Heart left ventricle (tissue), 16 donors: ENCODE data around the gene EWSR1. TPM values are rescaled to one million over a fixed set of nuclear protein-coding genes. Genes with fewer than 3 reads are reported as not detected.

Experiments
- ATAC-seq, 4 donors: fragments of 200-7000 bp; cut with Tn5 transposase; one replicate each; pipeline ENCODE4 v1.9.1; 2020 to 2022; ENCODE audit warnings: moderate library complexity in 4 of 4, mild to moderate bottlenecking in 3 of 4, moderate number of reproducible peaks in 1 of 4
- DNase-seq, 5 donors: peaks; one replicate each; pipeline ENCODE4 v3.0.0-alpha.2; 2020
- H3K27ac ChIP-seq, 12 donors: fragments of 200-600 bp; sonication (generic) in 4 of 12; one replicate each; pipeline versions ENCODE4 v1.5.0 to v1.8.0; 2016 to 2022; ENCODE audit warnings: mild to moderate bottlenecking in 2 of 12
- H3K27me3 ChIP-seq, 9 donors: fragments of 200-600 bp; sonication (generic) in 2 of 9; one replicate each; pipeline versions ENCODE4 v1.5.1 to v1.8.0; 2016 to 2022; ENCODE audit warnings: mild to moderate bottlenecking in 3 of 9
- H3K36me3 ChIP-seq, 9 donors: fragments of 200-600 bp; sonication (generic) in 2 of 9; one replicate each; pipeline versions ENCODE4 v1.5.0 to v1.8.0; 2018 to 2022; ENCODE audit warnings: mild to moderate bottlenecking in 2 of 9
- H3K4me1 ChIP-seq, 12 donors: fragments of 200-600 bp; sonication (generic) in 4 of 12; one replicate each; pipeline versions ENCODE4 v1.5.0 to v1.8.0; 2016 to 2022; ENCODE audit warnings: mild to moderate bottlenecking in 3 of 12
- H3K4me3 ChIP-seq, 12 donors: fragments of 200-600 bp; sonication (generic) in 4 of 12; one replicate each; pipeline versions ENCODE4 v1.5.0 to v1.8.0; 2017 to 2022; ENCODE audit warnings: mild to moderate bottlenecking in 9 of 12, moderate library complexity in 4 of 12
- H3K9me3 ChIP-seq, 12 donors: fragments of 200-600 bp; sonication (generic) in 4 of 12; one replicate each; pipeline versions ENCODE4 v1.5.0 to v1.8.0; 2016 to 2022; ENCODE audit warnings: mild to moderate bottlenecking in 1 of 12
- POLR2A ChIP-seq, 2 donors: fragments of 450-650 bp; IDR thresholded peaks; one replicate each; pipeline ENCODE4 v1.6.1; 2017; ENCODE audit warnings: antibody characterized with exemption in 2 of 2, mild to moderate bottlenecking in 2 of 2, moderate library complexity in 2 of 2
- WGBS, 4 donors: extraction: QIAGEN DNeasy Blood & Tissue Kit in 2 of 4; methylation state at CpG; one replicate each; pipeline versions ENCODE4 v1.1.5 to v1.1.7; 2013 to 2018; 5-methylcytosine and 5-hydroxymethylcytosine counted together
- intact Hi-C, 10 donors: fragments of 100-400 bp; cut with DNase I; formaldehyde crosslinking; loops; one replicate each; pipeline versions ENCODE4 v1.11.1 to v1.14.2; 2022
- polyA plus RNA-seq, 2 donors: library from polyadenylated mRNA; stranded (reverse); fragments of 200-250 nt; gene quantifications; one replicate each; pipeline ENCODE4 v1.2.3, GENCODE V29; 2013
- total RNA-seq, 9 donors: library from RNA; depleted of rRNA in 2 of 9; stranded (reverse); fragments of >200 nt in 2 of 9; fragmentation: NEBNext Ultra II Directional in 3 of 9; extraction: Animal tissue kit (Norgen Biotek cat#: 25700) in 3 of 9; gene quantifications; one replicate each; pipeline versions ENCODE4 v1.1.0 to v1.2.4, GENCODE V29; 2016 to 2023
- TF ChIP-seq, protein P1 (sequence below), 12 donors: fragments of 200-600 bp; sonication (generic) in 4 of 12; IDR thresholded peaks; one replicate each; pipeline versions ENCODE4 v1.5.0 to v1.8.0; 2018 to 2022; ENCODE audit warnings: antibody characterized with exemption in 12 of 12, mild to moderate bottlenecking in 5 of 12
- donor health status: ischemic (EF 13 %, LVEDD 7.1; RV severe dilation, severe dysfunction).
- donor health status: healthy with polysubstance abuse.
- donor health status: DM: no; HTN: yes; CAD: no.
- donor health status: DM: no; HTN: no; CAD: no.
- donor health status: ischemic (EF 25% LVEDD 6.9; RV normal size, moderate dysfunction).
- donor health status: ischemic (EF 25% LVEDD 5.7; RV mildly dilated, moderate dysfunction).
- donor health status: healthy.
- donor health status: DM: yes; HTN: yes; CAD: no.
- donor health status: ischemic (EF 35%, LVEDD 5.7; RV mildly dilated, moderate dysfunction).
- donor health status: nonischemic (EF 11% LVEDD 7.7; RV severe dilation, severe dysfunction).
- donor health status: DM: yes; HTN: yes; CAD: no.
- donor health status: PGD.
- donor health status: ischemic (EF 29% LVEDD 5.4; RV normal size, mild dysfunction).
- donor health status: nonischemic (EF 23%, LVEDD 6.1; RV moderate dilation, normal function).

The EWSR1 gene
- total and polyA plus RNA-seq, 11 donors, result 94.3 to 202 (median 138) TPM

DNA sequence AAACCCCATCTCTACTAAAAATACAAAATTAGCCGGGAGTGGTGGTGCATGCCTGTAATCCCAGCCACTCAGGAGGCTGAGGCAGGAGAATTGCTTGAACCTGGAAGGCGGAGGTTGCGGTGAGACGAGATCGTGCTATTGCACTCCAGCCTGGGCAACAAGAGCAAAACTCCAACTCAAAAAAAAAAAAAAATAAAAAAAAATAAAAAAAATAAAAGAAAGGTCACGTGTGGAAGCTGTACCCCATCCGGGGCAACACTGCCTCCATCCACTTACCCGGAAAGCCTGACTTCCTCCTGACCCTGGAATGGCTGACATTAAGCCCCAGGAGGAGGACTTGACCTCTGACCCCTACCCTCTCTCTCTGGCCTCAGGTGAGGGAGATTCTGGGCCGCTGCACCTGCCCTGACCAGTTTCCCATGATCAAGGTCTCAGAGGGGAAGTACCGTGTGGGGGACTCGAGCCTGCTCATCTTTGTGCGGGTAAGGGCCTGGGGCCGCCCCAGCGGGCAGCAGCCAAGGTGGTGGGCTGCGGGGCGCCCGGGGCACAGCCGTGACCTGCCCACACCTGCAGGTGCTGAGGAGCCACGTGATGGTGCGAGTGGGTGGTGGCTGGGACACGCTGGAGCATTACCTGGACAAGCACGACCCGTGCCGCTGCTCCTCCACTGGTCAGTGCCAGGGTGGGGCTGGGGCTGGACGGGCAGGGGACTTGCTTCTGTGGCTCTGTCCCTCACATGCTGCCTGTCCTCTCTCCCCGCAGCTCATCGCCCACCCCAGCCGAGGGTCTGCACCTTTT, 42.2 kb downstream of the EWSR1 start:
- Histone ChIP-seq H3K9me3 (no peaks in the 10 kb centered on the region), H3K4me3 (peak overlapping the region in 9 of 12 donors; percentile 13 to 98 (median 41)), H3K27me3 (peaks cover 4 to 23% (median 17%) of the 10 kb centered on the region in 9 donors), H3K36me3 (peaks cover 0 to 13% (median 0%) of the 10 kb centered on the region in 9 donors), H3K4me1 (peaks cover 9 to 86% (median 68%) of the 10 kb centered on the region in 12 donors), H3K27ac (peak overlapping the region; percentile 31 to 95 (median 89))
- TF ChIP-seq, protein P1, sequence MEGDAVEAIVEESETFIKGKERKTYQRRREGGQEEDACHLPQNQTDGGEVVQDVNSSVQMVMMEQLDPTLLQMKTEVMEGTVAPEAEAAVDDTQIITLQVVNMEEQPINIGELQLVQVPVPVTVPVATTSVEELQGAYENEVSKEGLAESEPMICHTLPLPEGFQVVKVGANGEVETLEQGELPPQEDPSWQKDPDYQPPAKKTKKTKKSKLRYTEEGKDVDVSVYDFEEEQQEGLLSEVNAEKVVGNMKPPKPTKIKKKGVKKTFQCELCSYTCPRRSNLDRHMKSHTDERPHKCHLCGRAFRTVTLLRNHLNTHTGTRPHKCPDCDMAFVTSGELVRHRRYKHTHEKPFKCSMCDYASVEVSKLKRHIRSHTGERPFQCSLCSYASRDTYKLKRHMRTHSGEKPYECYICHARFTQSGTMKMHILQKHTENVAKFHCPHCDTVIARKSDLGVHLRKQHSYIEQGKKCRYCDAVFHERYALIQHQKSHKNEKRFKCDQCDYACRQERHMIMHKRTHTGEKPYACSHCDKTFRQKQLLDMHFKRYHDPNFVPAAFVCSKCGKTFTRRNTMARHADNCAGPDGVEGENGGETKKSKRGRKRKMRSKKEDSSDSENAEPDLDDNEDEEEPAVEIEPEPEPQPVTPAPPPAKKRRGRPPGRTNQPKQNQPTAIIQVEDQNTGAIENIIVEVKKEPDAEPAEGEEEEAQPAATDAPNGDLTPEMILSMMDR (IDR thresholded peaks at IDR 0.05), result no peak
- no peak for TF ChIP-seq POLR2A (IDR thresholded peaks at IDR 0.05)
- WGBS, 4 donors, result 60 to 75% (median 65%) methylated on average over 18 to 28 of the region's 28 CpGs
- intact Hi-C loops, result no loop called here
- DNase-seq, result peak in 1 of 5 donors; percentile 41
- ATAC-seq, result no peak

DNA sequence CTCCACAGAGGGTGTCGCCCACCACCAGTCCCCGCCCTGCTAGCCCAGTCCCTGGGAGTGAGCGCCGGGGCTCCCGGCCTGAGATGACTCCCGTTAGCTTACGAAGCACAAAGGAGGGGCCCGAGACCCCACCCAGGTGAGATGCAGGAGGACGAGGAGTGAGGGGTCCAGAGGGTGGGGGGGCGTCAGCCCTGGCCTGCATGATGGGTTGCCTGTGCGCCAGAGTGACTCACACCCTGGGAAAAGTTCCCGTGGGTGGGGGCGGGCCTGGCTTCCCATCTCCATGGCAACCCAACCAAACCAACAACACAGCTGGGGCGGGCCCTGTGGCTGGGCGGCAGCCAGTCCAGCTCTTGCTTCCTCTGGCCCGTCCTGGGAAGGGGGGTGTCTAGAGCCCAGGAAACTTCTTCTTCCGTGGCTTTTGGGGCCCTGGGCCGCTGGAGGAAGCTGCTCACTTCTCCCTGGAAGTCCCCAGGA, 42.8 kb downstream of the EWSR1 start:
- DNase-seq (peak; percentile 97), ATAC-seq (peak; percentile 57 to 86 (median 65))
- H3K4me1 ChIP-seq, result peaks cover 9 to 87% (median 69%) of the 10 kb centered on the region in 12 donors
- intact Hi-C loops, result no loop called here
- TF ChIP-seq, protein P1 (IDR thresholded peaks at IDR 0.05), result no peak
- peak in 1 of 2 donors; percentile 25 for TF ChIP-seq POLR2A (IDR thresholded peaks at IDR 0.05)
- WGBS, 4 donors, result 13 to 31% (median 17%) methylated on average over 13 to 18 of the region's 18 CpGs
- no peaks in the 10 kb centered on the region for H3K9me3 ChIP-seq
- H3K36me3 ChIP-seq, result peaks cover 0 to 13% (median 0%) of the 10 kb centered on the region in 9 donors
- H3K27me3 ChIP-seq, result peaks cover 4 to 30% (median 17%) of the 10 kb centered on the region in 9 donors
- H3K27ac ChIP-seq, result peak overlapping the region; percentile 70 to 95 (median 90)
- peak overlapping the region in 10 of 12 donors; percentile 26 to 52 (median 41) for H3K4me3 ChIP-seq

GRCh38 chr22:29311464-29312217, 43.6 kb downstream of the EWSR1 start:
- peak overlapping the region; percentile 70 to 95 (median 90) for H3K27ac ChIP-seq
- H3K4me3 ChIP-seq, result peak overlapping the region in 11 of 12 donors; percentile 4 to 52 (median 41)
- peaks cover 0 to 13% (median 0%) of the 10 kb centered on the region in 9 donors for H3K36me3 ChIP-seq
- H3K4me1 ChIP-seq, result peaks cover 9 to 82% (median 67%) of the 10 kb centered on the region in 12 donors
- 51 to 70% (median 66%) methylated on average over 26 to 50 of the region's 50 CpGs for WGBS, 4 donors
- intact Hi-C loops, result no loop called here
- H3K27me3 ChIP-seq, result peaks cover 4 to 36% (median 17%) of the 10 kb centered on the region in 9 donors
- no peak for TF ChIP-seq POLR2A (IDR thresholded peaks at IDR 0.05)
- TF ChIP-seq, protein P1 (IDR thresholded peaks at IDR 0.05), result no peak
- no peaks in the 10 kb centered on the region for H3K9me3 ChIP-seq
- DNase-seq (peak in 3 of 5 donors; percentile 44 to 80 (median 61)), ATAC-seq (no peak)
